Brain microvascular endothelial cell (primary cell): ENCODE data around the gene MTRR.

Experiments used
- DNase-seq: peaks from one replicate; pipeline ENCODE4 v3.0.0-alpha.2; 2020
- H3K27ac ChIP-seq: fragments of 250-450 bp; sonication (Bioruptor Pico); 2 replicates; pipeline ENCODE4 v1.5.1; 2020; ENCODE audit warnings: mild to moderate bottlenecking, moderate library complexity
- H3K27me3 ChIP-seq: fragments of 250-450 bp; sonication (Bioruptor Pico); replicated peaks from 2 replicates; pipeline ENCODE4 v1.5.1; 2020; ENCODE audit warnings: mild to moderate bottlenecking
- H3K36me3 ChIP-seq: fragments of 250-450 bp; sonication (Bioruptor Pico); replicated peaks from 2 replicates; pipeline ENCODE4 v1.5.1; 2020; ENCODE audit warnings: mild to moderate bottlenecking
- H3K4me3 ChIP-seq: 2 replicates; pipeline ENCODE4 v1.5.1; 2011; ENCODE audit warnings: low read depth, mild to moderate bottlenecking, control low read depth, low read length, moderate library complexity
- in situ Hi-C: cut with HindIII; loops from 2 replicates; pipeline ENCODE4 v1.10.0; 2017; ENCODE audit warnings: low sequenced_read_pairs, low pct_ligation_motif_present
- TF ChIP-seq, protein P1 (sequence below): IDR thresholded peaks from 2 replicates; pipeline ENCODE4 v1.5.1; 2011; ENCODE audit warnings: low read depth, mild to moderate bottlenecking, moderate library complexity, low read length, control low read depth, inconsistent platforms; ENCODE audit errors: missing control alignments

The MTRR gene

DNA sequence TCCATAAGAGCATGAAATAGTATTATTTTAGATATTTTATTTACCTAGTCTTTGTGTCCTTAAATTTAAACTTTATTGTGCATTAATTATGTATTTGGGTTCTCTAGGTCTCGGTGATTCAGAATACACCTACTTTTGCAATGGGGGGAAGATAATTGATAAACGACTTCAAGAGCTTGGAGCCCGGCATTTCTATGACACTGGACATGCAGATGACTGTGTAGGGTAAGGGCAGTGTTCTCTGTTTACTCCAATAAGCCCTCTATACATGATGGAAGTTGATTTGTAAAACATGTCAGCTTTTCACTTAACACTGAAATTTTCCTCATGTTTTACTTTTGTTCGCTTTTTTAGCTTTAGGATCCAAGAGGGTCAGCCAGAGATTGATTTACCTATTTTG is 6.2 kb downstream of the MTRR start:
- peaks cover 20% of the 10 kb centered on the region for H3K36me3 ChIP-seq
- DNase-seq, result no peak
- in situ Hi-C loops, result no loop called here
- H3K27ac ChIP-seq, result no peak overlapping the region
- no peaks in the 10 kb centered on the region for H3K27me3 ChIP-seq
- H3K4me3 ChIP-seq, result no peak overlapping the region
- TF ChIP-seq, protein P1, sequence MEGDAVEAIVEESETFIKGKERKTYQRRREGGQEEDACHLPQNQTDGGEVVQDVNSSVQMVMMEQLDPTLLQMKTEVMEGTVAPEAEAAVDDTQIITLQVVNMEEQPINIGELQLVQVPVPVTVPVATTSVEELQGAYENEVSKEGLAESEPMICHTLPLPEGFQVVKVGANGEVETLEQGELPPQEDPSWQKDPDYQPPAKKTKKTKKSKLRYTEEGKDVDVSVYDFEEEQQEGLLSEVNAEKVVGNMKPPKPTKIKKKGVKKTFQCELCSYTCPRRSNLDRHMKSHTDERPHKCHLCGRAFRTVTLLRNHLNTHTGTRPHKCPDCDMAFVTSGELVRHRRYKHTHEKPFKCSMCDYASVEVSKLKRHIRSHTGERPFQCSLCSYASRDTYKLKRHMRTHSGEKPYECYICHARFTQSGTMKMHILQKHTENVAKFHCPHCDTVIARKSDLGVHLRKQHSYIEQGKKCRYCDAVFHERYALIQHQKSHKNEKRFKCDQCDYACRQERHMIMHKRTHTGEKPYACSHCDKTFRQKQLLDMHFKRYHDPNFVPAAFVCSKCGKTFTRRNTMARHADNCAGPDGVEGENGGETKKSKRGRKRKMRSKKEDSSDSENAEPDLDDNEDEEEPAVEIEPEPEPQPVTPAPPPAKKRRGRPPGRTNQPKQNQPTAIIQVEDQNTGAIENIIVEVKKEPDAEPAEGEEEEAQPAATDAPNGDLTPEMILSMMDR, result no peak

DNA sequence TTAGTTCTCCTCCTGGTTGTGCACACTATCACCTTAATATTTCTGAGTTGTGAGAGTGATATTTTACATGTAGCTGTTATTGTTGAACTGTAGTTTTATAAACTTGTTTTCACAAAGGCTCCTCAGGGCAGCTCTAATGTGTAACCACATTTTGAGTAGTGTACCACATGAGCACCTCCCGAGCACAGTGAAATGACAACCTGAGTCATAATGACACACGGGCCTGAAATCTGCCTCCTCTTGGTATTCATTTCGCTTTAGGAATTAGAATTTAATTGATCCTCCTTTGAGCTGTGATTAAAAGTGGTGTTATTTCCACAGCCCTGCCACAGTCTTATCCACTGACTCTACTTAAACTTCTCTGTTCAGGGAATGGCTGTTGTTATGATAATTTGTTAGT is 7.9 kb downstream of the MTRR start:
- peak; percentile 65 for DNase-seq
- in situ Hi-C loops, result no loop called here
- H3K27me3 ChIP-seq, result no peaks in the 10 kb centered on the region
- peaks cover 29% of the 10 kb centered on the region for H3K36me3 ChIP-seq
- H3K27ac ChIP-seq, result peak overlapping the region; percentile 40
- no peak overlapping the region for H3K4me3 ChIP-seq
- TF ChIP-seq, protein P1, result no peak

DNA sequence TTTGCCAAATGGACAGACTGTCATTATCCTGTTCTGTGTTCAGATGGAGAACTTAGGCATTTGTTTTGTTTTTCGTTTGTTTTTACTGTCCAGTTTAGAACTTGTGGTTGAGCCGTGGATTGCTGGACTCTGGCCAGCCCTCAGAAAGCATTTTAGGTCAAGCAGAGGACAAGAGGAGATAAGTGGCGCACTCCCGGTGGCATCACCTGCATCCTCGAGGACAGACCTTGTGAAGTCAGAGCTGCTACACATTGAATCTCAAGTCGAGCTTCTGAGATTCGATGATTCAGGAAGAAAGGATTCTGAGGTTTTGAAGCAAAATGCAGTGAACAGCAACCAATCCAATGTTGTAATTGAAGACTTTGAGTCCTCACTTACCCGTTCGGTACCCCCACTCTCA is 8.9 kb downstream of the MTRR start:
- H3K4me3 ChIP-seq, result no peak overlapping the region
- peak overlapping the region; percentile 53 for H3K27ac ChIP-seq
- DNase-seq, result peak; percentile 63
- TF ChIP-seq, protein P1, result no peak
- no peaks in the 10 kb centered on the region for H3K27me3 ChIP-seq
- peaks cover 37% of the 10 kb centered on the region for H3K36me3 ChIP-seq
- in situ Hi-C loops, result no loop called here

DNA sequence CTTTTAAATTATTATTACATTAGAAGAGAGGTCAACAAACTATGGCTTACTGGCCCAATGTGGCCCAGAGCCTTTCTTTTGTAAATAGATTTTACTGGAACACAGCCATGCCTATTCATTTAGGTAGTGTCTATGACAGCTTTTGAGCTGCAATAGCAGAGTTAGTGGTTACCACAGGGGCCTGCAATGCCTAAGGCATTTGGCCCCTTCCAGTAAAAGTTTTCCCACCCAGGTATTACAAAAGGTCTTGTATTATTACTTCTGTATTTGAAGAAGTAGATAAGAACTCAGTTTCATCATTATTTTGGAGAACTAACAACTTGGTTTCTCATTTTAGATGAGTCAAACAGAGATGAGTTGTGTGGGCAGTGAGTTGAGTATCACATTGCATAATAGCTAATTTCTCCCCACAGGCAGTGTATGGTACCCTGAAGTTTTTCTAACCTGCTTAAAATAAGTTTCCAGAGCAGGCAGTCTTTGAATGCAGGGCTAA is 9.5 kb downstream of the MTRR start:
- in situ Hi-C loops, result no loop called here
- peaks cover 40% of the 10 kb centered on the region for H3K36me3 ChIP-seq
- peak; percentile 22 for DNase-seq
- H3K4me3 ChIP-seq, result no peak overlapping the region
- TF ChIP-seq, protein P1, result no peak
- H3K27ac ChIP-seq, result peak overlapping the region; percentile 53
- no peaks in the 10 kb centered on the region for H3K27me3 ChIP-seq

DNA sequence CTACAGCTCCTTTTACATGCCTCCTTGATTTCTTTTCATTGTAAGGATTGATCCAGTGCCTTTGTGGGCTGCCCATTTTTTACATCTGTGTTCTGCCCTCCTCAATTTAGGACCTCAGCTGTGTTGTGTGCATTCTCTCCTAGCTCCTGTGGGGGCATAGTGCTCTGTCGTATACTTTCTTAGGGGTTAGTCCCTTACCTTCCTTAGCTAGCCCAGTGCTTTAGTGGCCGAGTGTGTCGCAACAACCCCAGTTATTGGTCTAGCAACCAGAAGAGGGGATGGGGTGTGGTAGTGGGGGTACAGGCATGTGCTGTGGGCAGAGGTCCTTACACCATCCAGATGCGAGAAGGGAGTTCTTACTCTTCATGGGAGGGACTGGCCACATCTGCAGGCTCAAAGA is 12.1 kb downstream of the MTRR start:
- no peaks in the 10 kb centered on the region for H3K27me3 ChIP-seq
- TF ChIP-seq, protein P1, result no peak
- DNase-seq, result no peak
- no peak overlapping the region for H3K4me3 ChIP-seq
- in situ Hi-C loops, result no loop called here
- peaks cover 43% of the 10 kb centered on the region for H3K36me3 ChIP-seq
- H3K27ac ChIP-seq, result no peak overlapping the region

DNA sequence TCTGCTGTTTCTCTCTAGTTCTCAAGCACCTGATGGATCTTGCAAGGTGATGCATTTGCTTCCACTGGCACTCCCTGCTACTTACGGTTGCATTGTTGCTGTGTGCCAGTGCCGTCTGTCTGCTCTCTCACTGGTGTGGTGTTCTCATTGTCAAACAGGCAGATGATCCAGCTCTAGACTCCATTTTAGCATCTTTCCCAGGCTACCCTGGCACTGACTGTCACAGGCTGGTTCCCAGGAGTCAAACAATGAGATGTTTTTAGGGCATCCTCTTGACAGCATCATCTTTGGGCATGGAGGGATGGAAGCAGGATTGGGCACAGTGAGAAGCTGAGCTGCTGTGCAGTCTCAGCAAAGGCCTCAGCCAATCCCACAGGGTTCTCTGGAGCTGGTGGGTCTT is 12.9 kb downstream of the MTRR start:
- in situ Hi-C loops, result no loop called here
- H3K36me3 ChIP-seq, result peaks cover 37% of the 10 kb centered on the region

More for the DNA sequence above, 12.9 kb downstream of the MTRR start:
- Histone ChIP-seq H3K27me3 (no peaks in the 10 kb centered on the region), H3K27ac (no peak overlapping the region), H3K4me3 (no peak overlapping the region)
- TF ChIP-seq, protein P1, result no peak
- no peak for DNase-seq
